Adrenal gland (tissue), 12 donors: Measurements from ENCODE around the gene LARP1. TPM values are rescaled to one million over a fixed set of nuclear protein-coding genes. Genes with fewer than 3 reads are reported as not detected.

Experiments used
- DNase-seq, 7 donors: peaks; one replicate each; pipeline ENCODE4 v3.0.0-alpha.2; 2019 to 2020
- H3K27ac ChIP-seq, 5 donors: fragments of 200-600 bp; sonication (generic) in 4 of 5; 1 replicate in 3 of 5; 2 replicates in 2 of 5; pipeline versions ENCODE4 v1.5.1 to v1.8.0; 2016 to 2020; ENCODE audit warnings: mild to moderate bottlenecking in 1 of 5
- H3K27me3 ChIP-seq: fragments of 200-600 bp; 2 replicates; pipeline ENCODE4 v1.8.0; 2021
- H3K36me3 ChIP-seq, 2 donors: fragments of 200-600 bp; replicated peaks in 1 of 2; 1 replicate in 1 of 2; 2 replicates in 1 of 2; pipeline versions ENCODE4 v1.5.1 to v1.8.0; 2018 to 2022
- H3K4me1 ChIP-seq, 2 donors: fragments of 200-600 bp; replicated peaks in 1 of 2; 1 replicate in 1 of 2; 2 replicates in 1 of 2; pipeline versions ENCODE4 v1.5.1 to v1.8.0; 2018 to 2021
- H3K4me3 ChIP-seq, 4 donors: fragments of 200-600 bp; sonication (generic) in 3 of 4; one replicate each; pipeline ENCODE4 v1.5.1; 2016 to 2018
- H3K9me3 ChIP-seq, 3 donors: fragments of 200-600 bp; sonication (generic) in 1 of 3; replicated peaks in 1 of 3; 1 replicate in 2 of 3; 2 replicates in 1 of 3; pipeline versions ENCODE4 v1.5.1 to v1.8.0; 2016 to 2021
- POLR2A ChIP-seq, 2 donors: fragments of 450-650 bp; IDR thresholded peaks; one replicate each; pipeline ENCODE4 v1.6.1; 2017; ENCODE audit warnings: antibody characterized with exemption in 2 of 2, mild to moderate bottlenecking in 2 of 2, moderate library complexity in 1 of 2
- WGBS, 4 donors: extraction: QIAGEN DNeasy Blood & Tissue Kit in 2 of 4; methylation state at CpG; one replicate each; pipeline versions ENCODE4 v1.1.5 to v1.1.7; 2013 to 2017; 5-methylcytosine and 5-hydroxymethylcytosine counted together
- intact Hi-C, 2 donors: fragments of 100-400 bp; cut with DNase I; formaldehyde crosslinking; loops; one replicate each; pipeline versions ENCODE4 v1.14.1 to v1.15.0; 2022 to 2023
- polyA plus RNA-seq, 3 donors: library from polyadenylated mRNA; stranded (reverse); fragments of 200-250 nt in 2 of 3; fragments of 350-450 nt in 1 of 3; fragmentation: Illumina TruSeq in 1 of 3; extraction: RNeasy Lipid Tissue Mini Kit (QIAGEN cat#74804) in 1 of 3; gene quantifications; one replicate each; pipeline ENCODE4 v1.2.3, GENCODE V29; 2013 to 2014
- total RNA-seq, 9 donors: library from RNA; depleted of rRNA in 4 of 9; stranded (reverse); fragments of >200 nt in 4 of 9; fragments of 120-200 nt in 1 of 9; fragmentation: NEBNext Ultra II Directional in 1 of 9; extraction: Animal tissue kit (Norgen Biotek cat#: 25700) in 1 of 9; gene quantifications; one replicate each; pipeline versions ENCODE4 v1.1.0 to v1.2.4, GENCODE V29; 2013 to 2023
- TF ChIP-seq, protein P1 (sequence below), 6 experiments: fragments of 450-650 bp in 4 of 6; fragments of 200-600 bp in 2 of 6; sonication (generic) in 1 of 6; IDR thresholded peaks; 1 replicate in 5 of 6; 2 replicates in 1 of 6; pipeline versions ENCODE4 v1.5.1 to v1.8.0; 2016 to 2021; ENCODE audit warnings: antibody characterized with exemption in 6 of 6, mild to moderate bottlenecking in 2 of 6, moderate library complexity in 1 of 6
- donor health status: healthy with polysubstance abuse.
- donor health status: Bipolar disorder and iron deficiency.
- donor health status: DM: yes; HTN: yes; CAD: no.
- donor health status: DM: no; HTN: no; CAD: no.
- donor health status: DM: no; HTN: no; CAD: no.
- donor health status: DM: yes; HTN: yes; CAD: no.

LARP1 gene
- total and polyA plus RNA-seq, 12 donors = 30.5 to 209 (median 126) TPM

DNA sequence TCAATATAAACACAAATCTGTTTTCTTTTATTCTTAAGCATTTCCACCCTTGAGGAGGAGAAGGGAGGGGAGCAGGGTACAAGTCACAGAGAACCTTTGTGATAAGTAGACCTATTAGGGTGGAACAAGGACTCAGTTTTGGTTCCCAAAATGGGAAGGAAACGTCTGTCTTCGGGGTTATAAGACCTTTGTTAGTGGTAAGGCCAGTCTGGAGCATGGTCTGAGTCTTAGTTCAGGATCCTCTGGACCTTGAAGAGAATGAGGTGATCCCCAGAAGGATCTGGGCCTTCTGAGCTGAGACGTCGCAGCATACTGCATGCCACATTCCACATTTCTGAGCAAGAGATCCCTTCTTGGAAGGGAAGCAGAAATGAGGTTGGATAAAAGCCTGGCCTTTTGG is 58.0 kb downstream of the LARP1 start:
- no peak overlapping the region for H3K4me3 ChIP-seq
- no peaks in the 10 kb centered on the region for H3K9me3 ChIP-seq
- 54 to 78% (median 70%) methylated on average over 4 of the region's 4 CpGs for WGBS, 4 donors
- no peak overlapping the region for H3K27ac ChIP-seq
- no peaks in the 10 kb centered on the region for H3K27me3 ChIP-seq
- TF ChIP-seq, protein P1, sequence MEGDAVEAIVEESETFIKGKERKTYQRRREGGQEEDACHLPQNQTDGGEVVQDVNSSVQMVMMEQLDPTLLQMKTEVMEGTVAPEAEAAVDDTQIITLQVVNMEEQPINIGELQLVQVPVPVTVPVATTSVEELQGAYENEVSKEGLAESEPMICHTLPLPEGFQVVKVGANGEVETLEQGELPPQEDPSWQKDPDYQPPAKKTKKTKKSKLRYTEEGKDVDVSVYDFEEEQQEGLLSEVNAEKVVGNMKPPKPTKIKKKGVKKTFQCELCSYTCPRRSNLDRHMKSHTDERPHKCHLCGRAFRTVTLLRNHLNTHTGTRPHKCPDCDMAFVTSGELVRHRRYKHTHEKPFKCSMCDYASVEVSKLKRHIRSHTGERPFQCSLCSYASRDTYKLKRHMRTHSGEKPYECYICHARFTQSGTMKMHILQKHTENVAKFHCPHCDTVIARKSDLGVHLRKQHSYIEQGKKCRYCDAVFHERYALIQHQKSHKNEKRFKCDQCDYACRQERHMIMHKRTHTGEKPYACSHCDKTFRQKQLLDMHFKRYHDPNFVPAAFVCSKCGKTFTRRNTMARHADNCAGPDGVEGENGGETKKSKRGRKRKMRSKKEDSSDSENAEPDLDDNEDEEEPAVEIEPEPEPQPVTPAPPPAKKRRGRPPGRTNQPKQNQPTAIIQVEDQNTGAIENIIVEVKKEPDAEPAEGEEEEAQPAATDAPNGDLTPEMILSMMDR (IDR thresholded peaks at IDR 0.05) = no peak
- TF ChIP-seq POLR2A (IDR thresholded peaks at IDR 0.05) = no peak
- no peak for DNase-seq
- intact Hi-C loops = loop anchor here in 1 of 2 donors (5.0 kb wide), 1 partner anchor 161 kb away; no protein-coding TSS in a partner anchor
- H3K36me3 ChIP-seq = peaks cover 0 to 94% of the 10 kb centered on the region in 2 donors
- H3K4me1 ChIP-seq = peaks cover 2 to 13% of the 10 kb centered on the region in 2 donors

DNA sequence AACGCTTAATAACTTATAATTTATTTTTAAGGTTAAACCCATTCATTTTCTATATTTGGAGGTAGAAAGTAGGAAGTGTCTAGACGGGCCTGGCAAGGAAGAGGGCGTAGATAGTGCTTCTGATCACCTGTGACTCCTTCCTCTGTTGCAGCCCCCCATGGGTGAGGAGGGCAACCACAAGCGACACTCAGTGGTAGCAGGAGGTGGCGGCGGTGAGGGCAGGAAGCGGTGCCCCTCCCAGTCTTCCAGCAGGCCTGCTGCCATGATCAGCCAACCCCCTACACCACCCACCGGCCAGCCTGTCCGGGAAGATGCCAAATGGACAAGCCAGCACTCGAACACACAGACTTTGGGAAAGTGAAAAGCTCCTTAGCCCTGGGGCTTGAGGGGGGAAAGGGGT is 58.6 kb downstream of the LARP1 start:
- DNase-seq = no peak
- intact Hi-C loops = loop anchor here in 1 of 2 donors (5.0 kb wide), 1 partner anchor 161 kb away; no protein-coding TSS in a partner anchor

DNA sequence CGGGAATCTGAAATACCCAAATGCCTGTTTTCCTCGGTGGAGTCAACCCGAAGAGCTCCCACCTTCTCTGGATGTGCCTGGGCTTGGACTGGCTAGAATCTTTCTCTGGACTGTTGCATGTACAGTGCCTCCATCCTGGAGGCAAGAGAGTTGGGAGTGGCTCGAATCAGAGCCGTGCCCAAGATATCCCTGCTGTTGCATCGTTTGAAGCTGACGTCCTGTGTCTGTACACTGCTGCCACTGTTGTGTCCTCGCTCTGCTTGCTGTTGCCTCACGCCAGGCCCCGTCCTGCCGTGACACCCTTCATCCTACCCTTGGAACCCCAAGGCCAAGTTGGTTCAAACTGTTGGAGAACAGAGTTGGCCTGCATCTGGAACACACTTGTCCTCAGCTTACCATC is 59.8 kb downstream of the LARP1 start:
- TF ChIP-seq, protein P1 (IDR thresholded peaks at IDR 0.05) = no peak
- TF ChIP-seq POLR2A (IDR thresholded peaks at IDR 0.05) = no peak
- no peaks in the 10 kb centered on the region for H3K27me3 ChIP-seq
- 62 to 71% (median 69%) methylated on average over 10 to 11 of the region's 11 CpGs for WGBS, 4 donors
- intact Hi-C loops = no loop called here
- peak in 1 of 7 donors; percentile 45 for DNase-seq
- no peak overlapping the region for H3K4me3 ChIP-seq
- H3K36me3 ChIP-seq = peaks cover 0 to 92% of the 10 kb centered on the region in 2 donors
- peak overlapping the region in 1 of 5 donors; percentile 36 for H3K27ac ChIP-seq
- peaks cover 3 to 25% of the 10 kb centered on the region in 2 donors for H3K4me1 ChIP-seq
- H3K9me3 ChIP-seq = no peaks in the 10 kb centered on the region

More for the DNA sequence above, 58.6 kb downstream of the LARP1 start:
- WGBS, 4 donors = 59 to 77% (median 75%) methylated on average over 4 to 10 of the region's 10 CpGs
- Histone ChIP-seq H3K36me3 (peaks cover 0 to 93% of the 10 kb centered on the region in 2 donors), H3K27me3 (no peaks in the 10 kb centered on the region), H3K4me1 (peaks cover 3 to 19% of the 10 kb centered on the region in 2 donors), H3K27ac (peak overlapping the region in 1 of 5 donors; percentile 7), H3K4me3 (no peak overlapping the region), H3K9me3 (no peaks in the 10 kb centered on the region)
- TF ChIP-seq, protein P1 (IDR thresholded peaks at IDR 0.05) = no peak
- no peak for TF ChIP-seq POLR2A (IDR thresholded peaks at IDR 0.05)

DNA sequence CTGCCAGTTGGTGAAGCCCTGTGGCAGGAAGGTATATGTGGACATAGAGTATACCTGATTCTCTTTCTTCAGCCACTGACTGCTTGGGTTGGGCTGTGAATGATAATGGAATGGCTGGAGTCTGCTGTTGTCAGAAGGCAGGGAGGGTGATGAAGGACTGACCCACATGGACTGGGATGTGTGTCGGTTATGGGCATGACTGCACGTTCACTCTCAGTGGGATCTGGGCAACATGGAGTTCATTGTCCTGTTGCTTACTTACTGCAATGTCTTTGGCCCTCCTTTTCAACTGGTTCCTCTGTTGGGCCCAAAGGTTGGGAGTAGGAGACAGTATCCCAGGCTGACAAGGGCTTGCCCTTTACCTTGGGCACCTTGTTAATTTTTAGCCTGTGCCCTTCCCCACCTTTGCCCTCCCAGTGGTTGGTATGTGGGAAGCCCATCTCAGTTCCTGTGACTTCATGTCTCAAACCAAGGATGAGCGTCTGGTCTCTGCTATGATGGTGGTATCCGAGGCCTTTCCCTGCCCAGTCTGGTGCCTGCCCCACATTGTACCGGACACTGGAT is 60.6 kb downstream of the LARP1 start:
- H3K27me3 ChIP-seq = no peaks in the 10 kb centered on the region
- intact Hi-C loops = no loop called here
- peak overlapping the region in 1 of 5 donors; percentile 36 for H3K27ac ChIP-seq
- DNase-seq = no peak
- no peak for TF ChIP-seq POLR2A (IDR thresholded peaks at IDR 0.05)
- TF ChIP-seq, protein P1 (IDR thresholded peaks at IDR 0.05) = no peak
- peaks cover 0 to 92% of the 10 kb centered on the region in 2 donors for H3K36me3 ChIP-seq
- no peaks in the 10 kb centered on the region for H3K9me3 ChIP-seq
- H3K4me3 ChIP-seq = no peak overlapping the region
- H3K4me1 ChIP-seq = peaks cover 3 to 25% of the 10 kb centered on the region in 2 donors
- WGBS, 4 donors = 87 to 92% (median 91%) methylated on average over 5 of the region's 5 CpGs
